T-helper 1 cell treated with Interleukin-12 subunit alpha and Interleukin-12 subunit beta and Interleukin-4 antibody, amounts not matched to agents 30 μg/mL and 1 μg/mL, for 36 hours (primary cell): Measurements from ENCODE around the gene DEK.
"Not testable (repeated sequence)": the region's sequence is repeated elsewhere in the genome, so short reads cannot be mapped to it uniquely, and the experiment has no call there.

Source experiments
- H3K27ac Mint-ChIP-seq: one replicate; pipeline ENCODE4 v1.8.0; 2021; ENCODE audit warnings: mild to moderate bottlenecking, mixed read lengths
- H3K27me3 Mint-ChIP-seq: one replicate; pipeline ENCODE4 v1.8.0; 2021; ENCODE audit warnings: low read depth, mixed read lengths
- H3K36me3 Mint-ChIP-seq: one replicate; pipeline ENCODE4 v1.8.0; 2021; ENCODE audit warnings: low read depth, mixed read lengths
- H3K4me1 Mint-ChIP-seq: one replicate; pipeline ENCODE4 v1.8.0; 2021; ENCODE audit warnings: low read depth, mixed read lengths
- H3K4me3 Mint-ChIP-seq: one replicate; pipeline ENCODE4 v1.8.0; 2021; ENCODE audit warnings: mild to moderate bottlenecking, moderate library complexity, mixed read lengths
- H3K9me3 Mint-ChIP-seq: one replicate; pipeline ENCODE4 v1.8.0; 2021; ENCODE audit warnings: mixed read lengths

Gene DEK

DNA sequence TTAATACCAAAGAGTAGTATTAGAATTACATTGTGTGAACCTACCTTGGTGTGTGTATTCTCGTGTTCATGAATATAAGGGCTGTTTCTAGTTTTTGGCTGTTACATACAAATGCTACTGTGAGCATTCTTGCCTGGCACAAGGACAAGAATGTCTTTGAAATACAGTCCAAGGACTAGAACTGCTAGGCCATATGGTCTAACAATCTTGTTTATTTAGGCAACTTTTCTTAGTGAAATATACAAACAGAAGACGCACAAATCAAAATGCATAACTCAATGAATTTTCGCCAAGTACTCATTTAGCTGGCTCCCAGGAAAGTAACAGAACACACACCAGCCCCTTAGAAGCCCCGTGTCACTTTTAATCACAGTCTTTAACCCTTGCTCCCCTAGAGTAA lies 80.6 kb downstream of the DEK start:
- H3K27ac Mint-ChIP-seq: no peak overlapping the region
- no peaks in the 10 kb centered on the region for H3K9me3 Mint-ChIP-seq
- peaks cover 2% of the 10 kb centered on the region for H3K4me1 Mint-ChIP-seq
- no peak overlapping the region for H3K4me3 Mint-ChIP-seq
- H3K27me3 Mint-ChIP-seq: no peaks in the 10 kb centered on the region
- H3K36me3 Mint-ChIP-seq: peaks cover 6% of the 10 kb centered on the region

DNA sequence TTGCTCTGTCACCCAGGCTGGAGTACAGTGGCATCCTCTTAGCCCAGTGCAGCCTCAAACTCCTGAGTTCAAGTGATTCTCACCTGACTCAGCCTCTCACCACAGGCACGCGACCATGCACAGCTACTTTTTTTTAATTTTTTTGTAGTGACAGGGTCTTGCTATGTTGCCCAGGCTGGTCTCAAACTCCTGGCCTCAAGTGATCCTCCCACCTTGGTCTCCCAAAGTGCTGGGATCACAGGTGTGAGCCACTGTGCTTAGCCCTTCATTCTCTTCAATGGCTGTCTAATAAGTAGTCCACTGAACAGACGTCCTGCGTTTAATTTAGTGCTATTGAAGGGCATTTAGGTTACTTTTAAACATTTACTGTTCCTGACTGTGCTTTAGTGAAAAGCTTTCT lies 81.8 kb downstream of the DEK start:
- no peak overlapping the region for H3K4me3 Mint-ChIP-seq
- H3K9me3 Mint-ChIP-seq: no peaks in the 10 kb centered on the region
- H3K4me1 Mint-ChIP-seq: peaks cover 2% of the 10 kb centered on the region
- peaks cover 6% of the 10 kb centered on the region for H3K36me3 Mint-ChIP-seq
- H3K27me3 Mint-ChIP-seq: no peaks in the 10 kb centered on the region
- H3K27ac Mint-ChIP-seq: no peak overlapping the region

DNA sequence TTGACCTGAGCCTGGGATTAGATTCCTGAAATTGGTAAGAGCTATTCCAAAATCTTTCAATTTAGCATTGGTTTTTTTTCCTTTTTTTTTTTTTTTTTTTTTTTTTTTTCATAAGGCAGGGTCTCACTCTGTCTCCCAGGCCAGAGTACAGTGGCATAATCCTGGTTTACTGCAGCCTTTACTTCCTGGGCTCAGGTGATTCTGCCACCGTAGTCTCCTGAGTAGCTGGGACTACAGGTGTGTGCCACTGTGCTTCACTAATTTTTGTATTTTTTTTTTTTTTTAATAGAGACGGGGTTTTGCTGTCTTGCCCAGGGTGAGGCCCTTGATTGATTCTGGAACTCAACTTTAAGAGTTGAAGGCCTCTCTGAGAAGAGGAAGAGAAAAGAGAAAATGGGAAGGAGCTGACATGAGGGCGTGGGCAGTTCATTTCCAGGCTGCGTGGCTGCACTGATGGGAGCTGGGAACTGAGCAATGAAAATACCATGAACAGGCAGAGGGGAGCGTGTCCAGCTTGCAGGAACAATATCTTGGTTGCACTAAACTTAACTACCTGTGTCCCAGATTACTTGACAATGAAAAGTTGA lies 84.5 kb downstream of the DEK start:
- Mint-ChIP-seq H3K27me3 (no peaks in the 10 kb centered on the region), H3K36me3 (peaks cover 13% of the 10 kb centered on the region), H3K27ac (no peak overlapping the region), H3K4me3 (no peak overlapping the region), H3K4me1 (peaks cover 4% of the 10 kb centered on the region), H3K9me3 (peaks cover 3% of the 10 kb centered on the region)

DNA sequence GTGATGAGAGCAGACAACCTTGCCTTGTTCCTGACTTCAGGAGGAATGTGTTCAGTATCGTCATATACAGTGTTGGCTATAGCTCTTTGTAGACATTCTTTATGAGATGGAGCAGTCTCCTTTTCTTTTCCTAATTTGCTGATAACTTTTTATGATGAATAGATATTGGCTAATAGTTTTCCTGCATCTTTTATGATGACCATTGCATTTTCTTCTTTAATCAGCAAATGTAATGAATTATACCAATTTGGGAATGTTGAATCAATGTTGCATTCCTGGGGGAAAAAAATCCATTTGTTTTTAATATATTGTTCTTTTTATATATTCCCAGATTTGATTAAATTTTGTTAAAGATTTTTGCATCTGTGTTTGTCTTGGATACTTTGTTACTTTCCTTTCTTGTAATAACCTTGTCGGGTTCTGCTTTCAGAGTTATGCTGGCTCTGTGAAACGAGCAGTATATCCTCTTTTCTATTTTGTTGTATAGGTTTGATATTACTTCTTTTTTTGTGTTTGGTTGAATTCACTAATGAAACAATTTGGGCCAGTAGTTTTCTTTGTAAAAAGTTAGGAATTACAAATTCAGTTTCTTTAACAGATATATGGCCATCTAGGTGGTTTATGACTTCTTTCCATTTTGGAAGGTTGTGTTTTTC lies 85.2 kb downstream of the DEK start:
- H3K27ac Mint-ChIP-seq: no peak overlapping the region
- H3K36me3 Mint-ChIP-seq: peaks cover 17% of the 10 kb centered on the region
- peaks cover 4% of the 10 kb centered on the region for H3K4me1 Mint-ChIP-seq
- peaks cover 3% of the 10 kb centered on the region for H3K9me3 Mint-ChIP-seq
- no peaks in the 10 kb centered on the region for H3K27me3 Mint-ChIP-seq
- no peak overlapping the region for H3K4me3 Mint-ChIP-seq

DNA sequence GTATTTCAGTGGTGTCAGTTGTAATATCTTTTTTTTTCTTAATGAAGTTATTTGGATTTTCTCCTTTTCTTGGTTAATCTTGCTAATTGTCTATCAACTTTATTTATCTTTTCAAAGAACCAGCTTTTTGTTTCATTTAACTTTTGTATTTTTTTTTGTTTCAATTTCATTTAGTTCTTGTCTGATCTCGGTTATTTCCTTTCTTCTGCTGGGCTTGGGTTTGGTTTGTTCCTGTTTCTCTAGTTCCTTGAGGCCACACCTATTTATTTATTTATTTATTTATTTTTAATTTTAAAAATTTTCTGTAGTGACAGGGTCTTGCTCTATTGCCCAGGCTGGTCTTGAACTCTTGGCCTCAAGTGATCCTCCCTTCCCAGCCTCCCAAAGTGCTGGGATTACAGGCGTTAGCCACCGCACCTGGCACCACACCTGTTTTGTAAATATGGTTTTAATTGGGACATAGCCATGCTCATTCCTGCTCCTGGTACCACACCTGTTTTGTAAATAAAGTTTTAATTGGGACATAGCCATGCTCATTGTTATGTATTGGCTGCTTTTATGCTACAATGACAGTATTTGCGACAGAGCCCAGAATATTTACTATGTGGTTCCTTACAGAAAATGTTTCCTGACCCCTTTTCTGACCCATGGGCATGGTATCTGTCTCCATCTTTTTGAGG lies 86.9 kb downstream of the DEK start:
- Mint-ChIP-seq H3K9me3 (peaks cover 3% of the 10 kb centered on the region), H3K27ac (no peak overlapping the region), H3K4me1 (peaks cover 4% of the 10 kb centered on the region), H3K4me3 (no peak overlapping the region), H3K27me3 (no peaks in the 10 kb centered on the region), H3K36me3 (peaks cover 21% of the 10 kb centered on the region)

DNA sequence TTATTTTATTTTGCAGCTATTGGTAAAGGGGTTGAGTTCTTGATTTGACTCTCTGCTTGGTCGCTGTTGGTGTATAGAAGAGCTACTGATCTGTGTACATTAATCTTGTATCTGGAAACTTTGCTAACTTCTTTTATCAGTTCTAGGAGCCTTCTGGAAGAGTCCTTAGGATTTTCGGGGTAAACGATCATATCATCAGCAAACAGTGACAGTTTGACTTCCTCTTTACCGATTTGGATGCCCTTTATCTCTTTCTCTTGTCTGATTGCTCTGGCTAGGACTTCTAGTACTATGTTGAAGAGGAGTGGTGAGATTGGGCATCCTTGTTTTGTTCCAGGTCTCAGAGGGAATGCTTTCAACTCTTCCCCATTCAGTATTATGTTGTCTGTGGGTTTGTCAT lies 88.1 kb downstream of the DEK start:
- not testable (repeated sequence) for H3K9me3 Mint-ChIP-seq, H3K4me1 Mint-ChIP-seq, H3K27ac Mint-ChIP-seq, H3K27me3 Mint-ChIP-seq, H3K4me3 Mint-ChIP-seq
- H3K36me3 Mint-ChIP-seq: peaks cover 19% of the 10 kb centered on the region
